ENCODE data around the gene TRIM17. TPM values are rescaled to one million over a fixed set of nuclear protein-coding genes. Genes with fewer than 3 reads are reported as not detected.

Gene TRIM17
- polyA plus RNA-seq, 3 donors: not detected

- H3K9me3 Mint-ChIP-seq: no peaks in the 10 kb centered on the region
- Histone ChIP-seq H3K4me1 (ENCODE audit: control insufficient read depth in 1 of 2, insufficient read depth in 2 of 2, low read length in 2 of 2) (no peaks in the 10 kb centered on the region), H3K4me2 (replicated peaks; ENCODE audit: extremely low read depth, low read length, poor library complexity, severe bottlenecking) (no peak overlapping the region), H3K4me3 (replicated peaks in 1 of 3; ENCODE audit: low read depth in 2 of 3, low read length in 3 of 3) (no peak overlapping the region), H3K27me3 (ENCODE audit: control insufficient read depth in 2 of 2, insufficient read depth in 2 of 2, low read length in 2 of 2) (no peaks in the 10 kb centered on the region), H3K79me2 (ENCODE audit: insufficient read depth, low read length) (peaks cover 28% of the 10 kb centered on the region), H3K27ac (ENCODE audit: low read depth in 1 of 2, low read length in 2 of 2) (no peak overlapping the region), H4K20me1 (ENCODE audit: insufficient read depth, low read length) (peaks cover 87% of the 10 kb centered on the region), H3K9ac (ENCODE audit: insufficient read depth, low read length, poor library complexity, severe bottlenecking) (no peak overlapping the region), H2AFZ (ENCODE audit: insufficient read depth, low read depth, low read length, poor library complexity, severe bottlenecking) (no peak overlapping the region), H3K9me3 (replicated peaks in 1 of 2; ENCODE audit: control insufficient read depth in 1 of 2, insufficient read depth in 1 of 2, low read length in 2 of 2) (no peaks in the 10 kb centered on the region), H3K36me3 (replicated peaks in 1 of 2; ENCODE audit: control insufficient read depth in 1 of 2, insufficient read depth in 2 of 2, low read length in 2 of 2) (peaks cover 78 to 95% of the 10 kb centered on the region in 2 donors)
- intact Hi-C loops (cut with micrococcal nuclease): no loop called here
- peak overlapping the region in 2 of 7 donors; percentile 35 to 77 for H3K27ac Mint-ChIP-seq
- 96% methylated on average over 10 of the region's 21 CpGs for WGBS (ENCODE audit: insufficient coverage)
- no peak for TF ChIP-seq CTCF (IDR thresholded peaks at IDR 0.05)
- DNase-seq: no peak
- no peak overlapping the region for H3K4me3 Mint-ChIP-seq
- H3K27me3 Mint-ChIP-seq (ENCODE audit: low read depth in 3 of 3): peaks cover 0 to 2% (median 2%) of the 10 kb centered on the region in 3 donors
- peaks cover 4% of the 10 kb centered on the region for H3K4me1 Mint-ChIP-seq
- H3K36me3 Mint-ChIP-seq: peaks cover 70 to 91% of the 10 kb centered on the region in 2 donors
Observed at GRCh38 chr1:228396770-228397662, 19.6 kb downstream of the TRIM17 start.

- Mint-ChIP-seq H3K4me3 (no peak overlapping the region), H3K36me3 (peaks cover 55 to 70% of the 10 kb centered on the region in 2 donors), H3K27me3 (ENCODE audit: low read depth in 3 of 3) (peaks cover 0 to 4% (median 2%) of the 10 kb centered on the region in 3 donors), H3K27ac (peak overlapping the region in 1 of 7 donors; percentile 15), H3K9me3 (no peaks in the 10 kb centered on the region), H3K4me1 (no peaks in the 10 kb centered on the region)
- H3K27me3 ChIP-seq (ENCODE audit: control insufficient read depth in 2 of 2, insufficient read depth in 2 of 2, low read length in 2 of 2): no peaks in the 10 kb centered on the region
- no peaks in the 10 kb centered on the region for H3K4me1 ChIP-seq (ENCODE audit: control insufficient read depth in 1 of 2, insufficient read depth in 2 of 2, low read length in 2 of 2)
- H4K20me1 ChIP-seq (ENCODE audit: insufficient read depth, low read length): peaks cover 68% of the 10 kb centered on the region
- H3K9ac ChIP-seq (ENCODE audit: insufficient read depth, low read length, poor library complexity, severe bottlenecking): no peak overlapping the region
- H3K4me2 ChIP-seq (replicated peaks; ENCODE audit: extremely low read depth, low read length, poor library complexity, severe bottlenecking): no peak overlapping the region
- WGBS (ENCODE audit: insufficient coverage): 94% methylated on average over 35 of the region's 38 CpGs
- peaks cover 61 to 75% of the 10 kb centered on the region in 2 donors for H3K36me3 ChIP-seq (replicated peaks in 1 of 2; ENCODE audit: control insufficient read depth in 1 of 2, insufficient read depth in 2 of 2, low read length in 2 of 2)
- no peak overlapping the region for H3K27ac ChIP-seq (ENCODE audit: low read depth in 1 of 2, low read length in 2 of 2)
- no peaks in the 10 kb centered on the region for H3K9me3 ChIP-seq (replicated peaks in 1 of 2; ENCODE audit: control insufficient read depth in 1 of 2, insufficient read depth in 1 of 2, low read length in 2 of 2)
- intact Hi-C loops (cut with micrococcal nuclease): no loop called here
- H3K79me2 ChIP-seq (ENCODE audit: insufficient read depth, low read length): peaks cover 6% of the 10 kb centered on the region
- no peak overlapping the region for H3K4me3 ChIP-seq (replicated peaks in 1 of 3; ENCODE audit: low read depth in 2 of 3, low read length in 3 of 3)
- DNase-seq: no peak
- TF ChIP-seq CTCF (IDR thresholded peaks at IDR 0.05): no peak
- no peak overlapping the region for H2AFZ ChIP-seq (ENCODE audit: insufficient read depth, low read depth, low read length, poor library complexity, severe bottlenecking)
Observed at GRCh38 chr1:228394571-228395394, 21.9 kb downstream of the TRIM17 start.
